Esophagus muscularis mucosa (tissue), 4 donors: Measurements from ENCODE around the gene MGLL. TPM values are rescaled to one million over a fixed set of nuclear protein-coding genes. Genes with fewer than 3 reads are reported as not detected.
A peak's percentile ranks its signal among the peaks of the same experiment; 100 is the strongest.

Source experiments
- DNase-seq: peaks from one replicate; pipeline ENCODE4 v3.0.0-alpha.2; 2017; ENCODE audit errors: extremely low spot score
- H3K27ac ChIP-seq, 4 donors: fragments of 200-600 bp; sonication (generic); replicated peaks in 1 of 4; 1 replicate in 3 of 4; 2 replicates in 1 of 4; pipeline ENCODE4 v1.5.1; 2016 to 2019; ENCODE audit warnings: mild to moderate bottlenecking in 1 of 4
- H3K27me3 ChIP-seq, 4 donors: fragments of 200-600 bp; sonication (generic); one replicate each; pipeline versions ENCODE4 v1.5.1 to v1.6.0; 2016 to 2019
- H3K36me3 ChIP-seq, 4 donors: fragments of 200-600 bp; sonication (generic); one replicate each; pipeline ENCODE4 v1.5.1; 2016 to 2019
- H3K4me1 ChIP-seq, 4 donors: fragments of 200-600 bp; sonication (generic); one replicate each; pipeline ENCODE4 v1.5.1; 2016 to 2019
- H3K4me3 ChIP-seq, 4 donors: fragments of 200-600 bp; sonication (generic); 1 replicate in 2 of 4; 2 replicates in 2 of 4; pipeline ENCODE4 v1.5.1; 2016 to 2019; ENCODE audit warnings: mild to moderate bottlenecking in 4 of 4, moderate library complexity in 1 of 4
- H3K9me3 ChIP-seq, 4 donors: fragments of 200-600 bp; sonication (generic); 1 replicate in 3 of 4; 2 replicates in 1 of 4; pipeline ENCODE4 v1.5.1; 2016 to 2019
- EP300 ChIP-seq: sonication (generic); formaldehyde crosslinking; IDR thresholded peaks from one replicate; pipeline ENCODE4 v1.6.1; 2017; ENCODE audit warnings: antibody characterized with exemption
- POLR2A ChIP-seq: fragments of 450-650 bp; IDR thresholded peaks from one replicate; pipeline ENCODE4 v1.6.1; 2017; ENCODE audit warnings: antibody characterized with exemption, moderate library complexity, mild to moderate bottlenecking, low read depth
- POLR2AphosphoS5 ChIP-seq, 2 donors: sonication (generic); formaldehyde crosslinking; IDR thresholded peaks; one replicate each; pipeline ENCODE4 v1.6.1; 2017; ENCODE audit warnings: antibody characterized with exemption in 2 of 2
- WGBS: methylation state at CpG from one replicate; pipeline ENCODE4 v1.1.5; 2018; 5-methylcytosine and 5-hydroxymethylcytosine counted together
- intact Hi-C: fragments of 100-400 bp; cut with DNase I; formaldehyde crosslinking; loops from one replicate; pipeline ENCODE4 v1.15.1; 2023
- total RNA-seq, 4 donors: library from RNA; depleted of rRNA; stranded (reverse); fragments of >200 nt; gene quantifications; one replicate each; pipeline versions ENCODE4 v1.1.0 to v1.2.1, GENCODE V29; 2016
- TF ChIP-seq, protein P1 (sequence below), 3 experiments: fragments of 200-600 bp in 2 of 3; fragments of 450-650 bp in 1 of 3; sonication (generic) in 2 of 3; IDR thresholded peaks; one replicate each; pipeline ENCODE4 v1.5.1; 2017 to 2019; ENCODE audit warnings: antibody characterized with exemption in 3 of 3, mild to moderate bottlenecking in 2 of 3, moderate library complexity in 1 of 3

Gene MGLL
- total RNA-seq, 4 donors from 2014 or later: 56.5 to 155 (median 80.7) TPM

DNA sequence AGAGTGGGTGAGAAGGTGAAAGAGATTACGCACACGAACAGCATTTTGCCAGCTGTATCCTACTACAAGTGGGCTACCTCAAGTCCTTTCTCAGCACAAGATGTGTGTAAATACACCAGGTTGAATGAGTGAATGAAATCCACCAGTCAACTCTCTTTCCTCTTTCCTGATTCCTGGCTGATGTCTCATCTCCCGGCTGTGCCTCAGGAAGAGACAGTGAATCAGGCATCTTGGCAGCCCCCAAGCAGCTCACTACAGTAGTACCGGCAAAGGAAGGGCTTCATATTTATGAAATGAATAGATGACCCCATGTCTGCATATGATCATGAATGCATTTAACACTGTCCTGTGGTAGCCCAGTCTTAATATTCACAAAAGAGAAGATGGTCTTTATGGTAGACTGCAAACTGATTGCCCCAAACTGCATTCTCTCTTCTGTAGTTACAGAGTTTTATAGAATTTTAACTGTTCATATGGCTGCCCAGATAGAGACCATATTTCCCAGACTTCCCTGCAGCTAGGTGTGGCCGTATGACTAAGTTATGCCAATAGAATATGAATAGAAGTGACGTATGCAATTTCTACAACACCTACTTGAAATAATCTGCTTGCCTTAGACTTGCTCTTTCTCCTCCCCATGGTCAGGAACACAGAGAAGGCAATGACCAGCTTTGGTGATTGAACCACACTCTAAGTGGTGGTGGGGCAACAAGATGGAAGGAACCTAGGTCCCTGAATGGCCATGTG, 22.7 kb downstream of the MGLL start:
- peaks cover 20 to 71% (median 53%) of the 10 kb centered on the region in 4 donors for H3K4me1 ChIP-seq
- 53% methylated on average over 6 of the region's 6 CpGs for WGBS
- no peak for TF ChIP-seq POLR2A
- no peak for TF ChIP-seq EP300
- no peak for TF ChIP-seq POLR2AphosphoS5 (IDR thresholded peaks at IDR 0.05)
- TF ChIP-seq, protein P1, sequence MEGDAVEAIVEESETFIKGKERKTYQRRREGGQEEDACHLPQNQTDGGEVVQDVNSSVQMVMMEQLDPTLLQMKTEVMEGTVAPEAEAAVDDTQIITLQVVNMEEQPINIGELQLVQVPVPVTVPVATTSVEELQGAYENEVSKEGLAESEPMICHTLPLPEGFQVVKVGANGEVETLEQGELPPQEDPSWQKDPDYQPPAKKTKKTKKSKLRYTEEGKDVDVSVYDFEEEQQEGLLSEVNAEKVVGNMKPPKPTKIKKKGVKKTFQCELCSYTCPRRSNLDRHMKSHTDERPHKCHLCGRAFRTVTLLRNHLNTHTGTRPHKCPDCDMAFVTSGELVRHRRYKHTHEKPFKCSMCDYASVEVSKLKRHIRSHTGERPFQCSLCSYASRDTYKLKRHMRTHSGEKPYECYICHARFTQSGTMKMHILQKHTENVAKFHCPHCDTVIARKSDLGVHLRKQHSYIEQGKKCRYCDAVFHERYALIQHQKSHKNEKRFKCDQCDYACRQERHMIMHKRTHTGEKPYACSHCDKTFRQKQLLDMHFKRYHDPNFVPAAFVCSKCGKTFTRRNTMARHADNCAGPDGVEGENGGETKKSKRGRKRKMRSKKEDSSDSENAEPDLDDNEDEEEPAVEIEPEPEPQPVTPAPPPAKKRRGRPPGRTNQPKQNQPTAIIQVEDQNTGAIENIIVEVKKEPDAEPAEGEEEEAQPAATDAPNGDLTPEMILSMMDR (IDR thresholded peaks at IDR 0.05): no peak

DNA sequence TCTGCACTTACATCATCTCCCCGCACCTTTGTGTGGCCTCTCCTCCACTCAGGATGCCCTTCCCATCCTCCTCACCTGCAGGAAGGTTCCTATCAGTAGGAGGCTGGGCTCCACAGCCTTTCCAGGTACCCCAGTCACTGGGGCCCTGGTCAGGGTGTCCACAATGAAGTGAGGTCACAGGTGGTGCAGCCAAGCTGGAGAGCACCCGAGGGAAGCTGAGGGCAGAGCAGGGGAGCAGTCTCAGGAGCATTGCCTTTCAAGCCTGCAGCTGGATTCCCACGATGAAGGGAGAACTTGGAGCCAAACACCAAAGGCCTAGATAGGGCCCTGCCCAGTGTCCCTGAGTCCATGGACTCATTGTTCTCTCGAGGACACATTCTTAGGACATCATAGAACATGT, 23.6 kb downstream of the MGLL start:
- TF ChIP-seq, protein P1 (IDR thresholded peaks at IDR 0.05): no peak
- TF ChIP-seq EP300 (no peak), POLR2AphosphoS5 (IDR thresholded peaks at IDR 0.05) (no peak), POLR2A (no peak)
- Histone ChIP-seq H3K36me3 (peaks cover 0 to 52% (median 0%) of the 10 kb centered on the region in 4 donors), H3K4me1 (peaks cover 22 to 64% (median 46%) of the 10 kb centered on the region in 4 donors), H3K4me3 (no peak overlapping the region), H3K27ac (peak overlapping the region in 3 of 4 donors; percentile 2 to 35 (median 34)), H3K9me3 (no peaks in the 10 kb centered on the region), H3K27me3 (no peaks in the 10 kb centered on the region)
- WGBS: 91% methylated on average over 4 of the region's 4 CpGs
- intact Hi-C loops: no loop called here
- no peak for DNase-seq

More for the DNA sequence above, 22.7 kb downstream of the MGLL start:
- Histone ChIP-seq H3K27me3 (no peaks in the 10 kb centered on the region), H3K27ac (peak overlapping the region; percentile 2 to 35 (median 13)), H3K36me3 (peaks cover 0 to 53% (median 0%) of the 10 kb centered on the region in 4 donors), H3K9me3 (no peaks in the 10 kb centered on the region), H3K4me3 (no peak overlapping the region)
- intact Hi-C loops: no loop called here
- no peak for DNase-seq

- 59% methylated on average over 8 of the region's 8 CpGs for WGBS
- no peaks in the 10 kb centered on the region for H3K9me3 ChIP-seq
- peaks cover 41 to 72% (median 58%) of the 10 kb centered on the region in 4 donors for H3K4me1 ChIP-seq
- intact Hi-C loops: no loop called here
- DNase-seq: no peak
- H3K27me3 ChIP-seq: no peaks in the 10 kb centered on the region
- H3K36me3 ChIP-seq: peaks cover 0 to 37% (median 0%) of the 10 kb centered on the region in 4 donors
- H3K4me3 ChIP-seq: no peak overlapping the region
- peak overlapping the region; percentile 21 to 65 (median 40) for H3K27ac ChIP-seq
- no peak for TF ChIP-seq EP300
- no peak for TF ChIP-seq POLR2AphosphoS5 (IDR thresholded peaks at IDR 0.05)
- TF ChIP-seq, protein P1 (IDR thresholded peaks at IDR 0.05): no peak
- no peak for TF ChIP-seq POLR2A
These were observed 25.5 kb downstream of the MGLL start for GRCh38 chr3:127796831-127797150.

DNA sequence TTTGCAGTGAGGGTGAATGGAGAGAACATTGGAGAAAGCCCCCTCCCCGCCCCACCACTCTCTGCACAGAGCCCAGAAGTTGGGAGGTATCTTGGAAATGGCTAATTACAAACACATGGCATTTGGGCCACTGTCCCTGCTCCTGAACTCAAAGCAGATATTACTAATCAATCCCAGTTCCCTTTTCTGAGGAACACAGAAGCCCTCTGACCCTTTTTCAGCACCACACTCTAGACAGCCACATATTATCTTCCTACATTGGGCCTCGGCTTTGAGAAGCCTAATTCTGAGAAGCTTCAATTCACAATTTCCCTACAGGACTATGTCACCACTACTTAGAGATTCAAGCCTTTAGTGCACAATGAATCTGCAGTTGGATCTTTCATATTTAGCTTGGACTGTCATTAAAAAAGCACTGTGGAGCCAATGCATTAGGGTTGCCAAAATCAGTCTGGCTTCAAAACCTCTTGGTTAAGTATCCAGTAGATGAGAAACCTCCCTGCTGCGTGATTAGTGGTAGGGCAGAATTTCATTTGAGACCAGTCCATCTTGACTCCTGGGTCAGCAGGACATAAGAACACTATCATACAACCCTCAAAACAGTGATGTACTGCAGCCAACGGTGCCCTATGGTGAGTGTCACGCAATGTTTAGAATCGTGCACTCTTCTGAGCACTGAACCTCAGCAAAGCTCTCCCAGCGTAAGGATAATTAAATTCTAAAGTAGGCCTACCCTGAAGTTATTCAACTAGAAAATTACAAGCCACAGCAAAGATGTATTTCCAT, 26.1 kb downstream of the MGLL start:
- peak overlapping the region; percentile 21 to 65 (median 40) for H3K27ac ChIP-seq
- H3K4me1 ChIP-seq: peaks cover 46 to 78% (median 63%) of the 10 kb centered on the region in 4 donors
- intact Hi-C loops: no loop called here
- no peak for DNase-seq
- H3K36me3 ChIP-seq: peaks cover 0 to 37% (median 0%) of the 10 kb centered on the region in 4 donors
- H3K9me3 ChIP-seq: no peaks in the 10 kb centered on the region
- no peaks in the 10 kb centered on the region for H3K27me3 ChIP-seq
- 72% methylated on average over 7 of the region's 7 CpGs for WGBS
- no peak for TF ChIP-seq POLR2A
- TF ChIP-seq, protein P1 (IDR thresholded peaks at IDR 0.05): no peak
- no peak for TF ChIP-seq POLR2AphosphoS5 (IDR thresholded peaks at IDR 0.05)
- no peak for TF ChIP-seq EP300
- no peak overlapping the region for H3K4me3 ChIP-seq
